ENCODE results near the gene PNLIPRP3.

DNA sequence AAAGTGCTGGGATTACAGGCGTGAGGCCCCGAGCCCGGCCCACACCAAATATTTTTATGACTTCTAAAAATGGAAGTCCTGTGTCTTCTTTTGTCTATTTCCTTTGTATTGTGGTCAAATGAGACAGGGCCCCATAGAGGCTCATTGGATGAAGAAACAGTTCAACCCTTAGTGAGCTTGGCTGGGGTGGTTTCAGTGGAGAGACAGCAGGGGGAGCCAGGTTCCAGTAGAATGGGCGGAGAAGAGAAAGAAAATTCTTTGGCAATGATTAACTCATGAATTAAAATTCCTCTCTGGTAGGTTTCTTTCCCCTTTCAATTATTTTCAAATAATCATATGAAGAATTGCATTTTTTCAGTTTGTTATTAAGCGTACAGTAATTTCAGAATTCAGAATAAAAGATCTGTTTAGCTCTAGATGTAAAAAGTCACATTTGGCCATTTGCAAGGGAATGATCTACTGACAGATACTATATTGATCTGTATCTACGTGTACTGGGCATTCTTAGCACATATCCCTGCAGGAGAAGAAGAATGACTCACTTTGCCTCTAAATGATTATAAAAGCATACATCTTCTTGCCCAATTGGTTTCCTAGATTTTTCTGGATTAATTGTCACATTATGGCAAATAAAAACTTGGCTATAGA is 43.2 kb downstream of the PNLIPRP3 start:
- TF ChIP-seq CTCF (conservative IDR thresholded peaks at IDR 0.05 in 1 of 2, IDR thresholded peaks at IDR 0.05 in 1 of 2; ENCODE audit: low read depth in 1 of 2, low read length in 2 of 2) (no peak), EZH2 (IDR thresholded peaks at IDR 0.05; ENCODE audit: low read length, missing control alignments) (no peak)

All from fibroblast of lung (primary cell).